ENCODE measurements around the gene UBN1.
A peak's percentile ranks its signal among the peaks of the same experiment; 100 is the strongest.

UBN1 gene

GRCh38 chr16:4814542-4815173, 32.6 kb upstream of the UBN1 start:
- DNase-seq (ENCODE audit: low spot score) = no peak

GRCh38 chr16:4820652-4821051, 26.6 kb upstream of the UBN1 start:
- DNase-seq (ENCODE audit: low spot score) = no peak

GRCh38 chr16:4825196-4825595, 22.1 kb upstream of the UBN1 start:
- DNase-seq (ENCODE audit: low spot score) = peak; percentile 80

GRCh38 chr16:4826526-4826925, 20.8 kb upstream of the UBN1 start:
- peak; percentile 65 for DNase-seq (ENCODE audit: low spot score)

GRCh38 chr16:4826980-4827379, 20.3 kb upstream of the UBN1 start:
- no peak for DNase-seq (ENCODE audit: low spot score)

- DNase-seq (ENCODE audit: low spot score) = no peak
Measured at GRCh38 chr16:4828567-4829321, 18.5 kb upstream of the UBN1 start.

- DNase-seq (ENCODE audit: low spot score) = no peak
Measured at GRCh38 chr16:4830408-4830807, 16.9 kb upstream of the UBN1 start.

- DNase-seq (ENCODE audit: low spot score) = no peak
Measured at GRCh38 chr16:4831616-4832015, 15.7 kb upstream of the UBN1 start.

GRCh38 chr16:4832698-4833343, 14.5 kb upstream of the UBN1 start:
- DNase-seq (ENCODE audit: low spot score) = no peak

- DNase-seq (ENCODE audit: low spot score) = no peak
Measured at GRCh38 chr16:4833584-4833983, 13.7 kb upstream of the UBN1 start.

- DNase-seq (ENCODE audit: low spot score) = no peak
Measured at GRCh38 chr16:4836727-4837126, 10.6 kb upstream of the UBN1 start.

GRCh38 chr16:4837733-4838501, 9.4 kb upstream of the UBN1 start:
- no peak for DNase-seq (ENCODE audit: low spot score)

- DNase-seq (ENCODE audit: low spot score) = no peak
Measured at GRCh38 chr16:4839942-4840341, 7.3 kb upstream of the UBN1 start.

- DNase-seq (ENCODE audit: low spot score) = no peak
Measured at GRCh38 chr16:4840984-4841383, 6.3 kb upstream of the UBN1 start.

- peak; percentile 59 for DNase-seq (ENCODE audit: low spot score)
Measured at GRCh38 chr16:4846503-4846900, 779 bp upstream of the UBN1 start.

GRCh38 chr16:4847774-4848587, 700 bp downstream of the UBN1 start:
- DNase-seq (ENCODE audit: low spot score) = peak; percentile 76

- peak; percentile 26 for DNase-seq (ENCODE audit: low spot score)
Measured at GRCh38 chr16:4850211-4850610, 2.9 kb downstream of the UBN1 start.

- no peak for DNase-seq (ENCODE audit: low spot score)
Measured at GRCh38 chr16:4852221-4852872, 5.1 kb downstream of the UBN1 start.

GRCh38 chr16:4855371-4855770, 8.1 kb downstream of the UBN1 start:
- DNase-seq (ENCODE audit: low spot score) = no peak

- no peak for DNase-seq (ENCODE audit: low spot score)
Measured at GRCh38 chr16:4855804-4856203, 8.5 kb downstream of the UBN1 start.
